Measurements from ENCODE around the gene SPRYD4. TPM values are rescaled to one million over a fixed set of nuclear protein-coding genes. Genes with fewer than 3 reads are reported as not detected.
A peak's percentile ranks its signal among the peaks of the same experiment; 100 is the strongest.

SPRYD4 gene
- total RNA-seq, 1 donor from 2014 or later = 3.6 TPM

DNA sequence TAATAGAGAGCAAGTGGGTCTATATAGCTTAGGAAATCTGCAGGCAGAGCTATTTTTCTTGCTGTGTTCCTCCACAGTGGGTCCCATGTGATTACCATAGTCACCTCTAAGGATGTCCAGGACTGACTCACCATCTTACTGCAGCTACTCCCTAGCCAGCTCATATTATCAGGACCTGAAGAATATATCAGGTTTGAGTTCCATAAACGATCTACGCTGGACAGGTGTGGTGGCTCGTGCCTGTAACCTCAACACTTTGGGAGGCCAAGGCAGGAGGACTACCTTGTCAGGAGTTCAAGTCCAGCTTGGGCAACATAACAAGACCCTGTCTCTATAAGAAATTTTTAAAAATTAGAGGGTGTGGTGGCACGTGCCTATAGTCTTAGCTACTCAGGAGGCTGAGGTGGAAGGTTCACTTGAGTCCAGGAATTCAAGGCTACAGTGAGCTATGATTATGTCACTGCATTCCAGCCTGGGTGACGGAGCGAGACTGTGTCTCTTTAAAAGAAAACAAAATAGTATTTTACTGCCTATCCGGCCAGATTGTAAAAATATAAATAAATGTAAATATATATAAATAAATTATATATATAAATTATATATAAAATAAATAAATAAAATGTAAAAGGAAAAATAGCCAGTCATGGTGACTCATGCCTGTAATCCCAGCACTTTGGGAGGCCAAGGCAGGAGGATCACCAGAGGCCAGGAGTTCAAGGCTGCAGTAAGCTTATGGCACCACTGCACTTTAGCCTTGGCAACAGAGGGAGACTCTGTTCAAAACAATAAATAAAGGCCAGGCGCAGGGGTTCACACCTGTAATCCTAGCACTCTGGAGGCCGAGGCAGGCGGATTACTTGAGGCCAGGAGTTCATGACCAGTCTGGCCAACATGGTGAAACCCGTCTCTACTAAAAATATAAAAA, 6.9 kb upstream of the SPRYD4 start:
- no peak overlapping the region for H3K4me3 ChIP-seq

DNA sequence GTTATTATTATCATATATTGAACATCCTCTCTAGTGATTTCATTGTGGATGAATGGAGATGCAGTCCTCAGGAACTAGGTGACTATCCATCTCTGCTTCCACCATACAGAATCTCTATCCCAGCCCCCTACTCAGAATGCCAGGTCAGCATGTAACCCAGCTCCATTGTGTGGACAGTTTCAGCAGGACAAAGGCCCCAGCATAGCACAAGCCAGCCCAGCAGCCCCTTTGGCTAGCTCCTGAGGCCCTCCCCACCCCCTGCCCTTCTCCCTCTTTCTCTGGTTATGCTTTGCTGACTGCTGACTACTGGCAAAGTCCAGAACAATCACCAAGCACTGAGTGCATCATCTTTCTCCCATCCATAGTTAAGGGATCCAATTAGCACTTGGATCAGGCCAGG, 5.8 kb upstream of the SPRYD4 start:
- Histone ChIP-seq H3K4me3 (no peak overlapping the region), H3K27me3 (ENCODE audit: low read depth) (no peaks in the 10 kb centered on the region), H3K4me1 (no peaks in the 10 kb centered on the region), H3K36me3 (no peaks in the 10 kb centered on the region), H3K9me3 (replicated peaks) (no peaks in the 10 kb centered on the region), H3K27ac (replicated peaks) (no peak overlapping the region)
- no peak for TF ChIP-seq CTCF (IDR thresholded peaks at IDR 0.05; ENCODE audit: borderline replicate concordance)
- no peak for DNase-seq
- intact Hi-C loops (cut with micrococcal nuclease) = loop anchor here (10.0 kb wide), 1 partner anchor 108 kb away; no protein-coding TSS in a partner anchor

More for the DNA sequence above, 6.9 kb upstream of the SPRYD4 start:
- no peak for DNase-seq
- H3K27me3 ChIP-seq (ENCODE audit: low read depth) = no peaks in the 10 kb centered on the region
- intact Hi-C loops (cut with micrococcal nuclease) = loop anchor here (10.0 kb wide), 1 partner anchor 107 kb away; no protein-coding TSS in a partner anchor
- H3K9me3 ChIP-seq (replicated peaks) = no peaks in the 10 kb centered on the region
- H3K4me1 ChIP-seq = no peaks in the 10 kb centered on the region
- TF ChIP-seq CTCF (IDR thresholded peaks at IDR 0.05; ENCODE audit: borderline replicate concordance) = no peak
- no peaks in the 10 kb centered on the region for H3K36me3 ChIP-seq
- no peak overlapping the region for H3K27ac ChIP-seq (replicated peaks)

DNA sequence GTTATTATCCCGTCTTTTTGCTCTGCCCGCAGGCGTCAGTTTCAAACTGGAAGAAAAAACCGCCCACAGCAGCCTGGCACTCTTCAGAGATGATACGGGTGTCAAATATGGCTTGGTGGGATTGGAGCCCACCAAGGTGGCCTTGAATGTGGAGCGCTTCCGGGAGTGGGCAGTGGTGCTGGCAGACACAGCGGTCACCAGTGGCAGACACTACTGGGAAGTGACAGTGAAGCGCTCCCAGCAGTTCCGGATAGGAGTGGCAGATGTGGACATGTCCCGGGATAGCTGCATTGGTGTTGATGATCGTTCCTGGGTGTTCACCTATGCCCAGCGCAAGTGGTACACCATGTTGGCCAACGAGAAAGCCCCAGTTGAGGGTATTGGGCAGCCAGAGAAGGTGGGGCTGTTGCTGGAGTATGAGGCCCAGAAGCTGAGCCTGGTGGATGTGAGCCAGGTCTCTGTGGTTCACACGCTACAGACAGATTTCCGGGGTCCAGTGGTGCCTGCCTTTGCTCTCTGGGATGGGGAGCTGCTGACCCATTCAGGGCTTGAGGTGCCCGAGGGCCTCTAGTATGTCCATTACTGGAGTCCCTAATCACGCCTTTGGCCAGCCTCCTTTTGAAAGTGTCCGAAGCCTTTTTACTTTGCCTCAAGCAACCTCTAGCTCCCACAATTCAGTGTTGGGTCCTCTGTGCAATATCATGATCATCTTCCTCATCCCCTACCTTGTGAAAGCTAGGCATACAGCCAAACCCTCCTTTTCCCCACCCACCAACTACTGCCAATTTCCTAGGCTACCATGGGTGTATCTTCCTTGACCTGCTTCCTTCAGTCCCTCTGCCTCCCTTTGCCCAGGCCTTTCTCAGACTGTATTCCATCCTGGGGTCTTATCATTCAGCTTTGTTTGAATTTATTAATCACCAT, 891 bp downstream of the SPRYD4 start:
- H3K36me3 ChIP-seq = no peaks in the 10 kb centered on the region
- no peaks in the 10 kb centered on the region for H3K9me3 ChIP-seq (replicated peaks)
- H3K4me1 ChIP-seq = peaks cover 26% of the 10 kb centered on the region
- DNase-seq = no peak
- intact Hi-C loops (cut with micrococcal nuclease) = loop anchor here (10.0 kb wide), 1 partner anchor 114 kb away; no protein-coding TSS in a partner anchor
- peak overlapping the region; percentile 85 for H3K4me3 ChIP-seq
- H3K27me3 ChIP-seq (ENCODE audit: low read depth) = no peaks in the 10 kb centered on the region
- TF ChIP-seq CTCF (IDR thresholded peaks at IDR 0.05; ENCODE audit: borderline replicate concordance) = no peak
- H3K27ac ChIP-seq (replicated peaks) = peak overlapping the region; percentile 92

GRCh38 chr12:56474389-56474788, 6.0 kb downstream of the SPRYD4 start:
- no peaks in the 10 kb centered on the region for H3K9me3 ChIP-seq (replicated peaks)
- intact Hi-C loops (cut with micrococcal nuclease) = no loop called here

More at GRCh38 chr12:56474389-56474788, 6.0 kb downstream of the SPRYD4 start:
- Histone ChIP-seq H3K36me3 (no peaks in the 10 kb centered on the region), H3K4me1 (peaks cover 18% of the 10 kb centered on the region), H3K27ac (replicated peaks) (peak overlapping the region; percentile 67), H3K27me3 (ENCODE audit: low read depth) (no peaks in the 10 kb centered on the region), H3K4me3 (no peak overlapping the region)
- peak; percentile 40 for DNase-seq
- no peak for TF ChIP-seq CTCF (IDR thresholded peaks at IDR 0.05; ENCODE audit: borderline replicate concordance)

Data from left ventricle myocardium inferior (tissue), 1 donor.